Bronchial epithelial cell (primary cell): ENCODE data around the gene LTBP1. TPM values are rescaled to one million over a fixed set of nuclear protein-coding genes. Genes with fewer than 3 reads are reported as not detected.
"Not testable (repeated sequence)": the region's sequence is repeated elsewhere in the genome, so short reads cannot be mapped to it uniquely, and the experiment has no call there.

Experiments
- DNase-seq: peaks from one replicate; pipeline ENCODE4 v3.0.0-alpha.2; 2010; ENCODE audit warnings: low read depth
- FAIRE-seq: peaks from 2 replicates; lab custom pipeline; 2011; peaks lifted over from hg19 to GRCh38; lab: Jason Lieb, UNC
- H3K27me3 ChIP-seq: 2 replicates; pipeline ENCODE4 v1.5.1; 2011; ENCODE audit warnings: low read length; ENCODE audit not compliant: control insufficient read depth, insufficient read depth
- H3K36me3 ChIP-seq: 2 replicates; pipeline ENCODE4 v1.5.1; 2011; ENCODE audit warnings: low read length; ENCODE audit not compliant: control insufficient read depth, insufficient read depth
- H3K4me3 ChIP-seq: 2 replicates; pipeline ENCODE4 v1.5.1; 2011; ENCODE audit warnings: mild to moderate bottlenecking, low read depth, low read length, control low read depth
- total RNA-seq: library from RNA; depleted of rRNA; stranded (reverse); fragments of >200 nt; gene quantifications from 2 replicates; pipeline ENCODE4 v1.2.1, GENCODE V29; 2014
- TF ChIP-seq, protein P1 (sequence below): IDR thresholded peaks from 2 replicates; pipeline ENCODE4 v1.5.1; 2011; ENCODE audit warnings: mild to moderate bottlenecking, moderate library complexity, low read length, control low read depth, inconsistent platforms; ENCODE audit not compliant: insufficient read depth, severe bottlenecking

The LTBP1 gene
- total RNA-seq, 1 donor from 2014 or later: 6.6 TPM

DNA sequence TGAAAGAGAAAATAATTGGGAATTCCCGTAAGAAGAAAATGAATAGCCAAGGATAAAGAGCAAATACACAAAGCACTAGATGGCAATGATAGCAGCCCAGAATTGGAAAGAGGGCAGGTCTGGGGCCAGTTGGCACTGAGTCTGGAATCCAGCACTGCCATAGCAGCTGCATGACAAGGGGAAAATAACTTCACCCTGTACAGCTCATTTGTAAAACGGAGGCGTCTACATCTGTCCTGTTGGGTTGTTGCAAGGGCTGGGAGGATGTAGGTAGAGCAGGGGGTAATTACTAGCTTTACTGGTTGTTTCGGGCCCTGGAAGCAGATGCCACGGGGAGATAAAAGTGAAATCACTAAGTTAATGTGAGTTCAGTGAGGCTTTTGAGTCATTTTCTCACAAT, 419.7 kb downstream of the LTBP1 start:
- H3K27me3 ChIP-seq: no peaks in the 10 kb centered on the region
- TF ChIP-seq, protein P1, sequence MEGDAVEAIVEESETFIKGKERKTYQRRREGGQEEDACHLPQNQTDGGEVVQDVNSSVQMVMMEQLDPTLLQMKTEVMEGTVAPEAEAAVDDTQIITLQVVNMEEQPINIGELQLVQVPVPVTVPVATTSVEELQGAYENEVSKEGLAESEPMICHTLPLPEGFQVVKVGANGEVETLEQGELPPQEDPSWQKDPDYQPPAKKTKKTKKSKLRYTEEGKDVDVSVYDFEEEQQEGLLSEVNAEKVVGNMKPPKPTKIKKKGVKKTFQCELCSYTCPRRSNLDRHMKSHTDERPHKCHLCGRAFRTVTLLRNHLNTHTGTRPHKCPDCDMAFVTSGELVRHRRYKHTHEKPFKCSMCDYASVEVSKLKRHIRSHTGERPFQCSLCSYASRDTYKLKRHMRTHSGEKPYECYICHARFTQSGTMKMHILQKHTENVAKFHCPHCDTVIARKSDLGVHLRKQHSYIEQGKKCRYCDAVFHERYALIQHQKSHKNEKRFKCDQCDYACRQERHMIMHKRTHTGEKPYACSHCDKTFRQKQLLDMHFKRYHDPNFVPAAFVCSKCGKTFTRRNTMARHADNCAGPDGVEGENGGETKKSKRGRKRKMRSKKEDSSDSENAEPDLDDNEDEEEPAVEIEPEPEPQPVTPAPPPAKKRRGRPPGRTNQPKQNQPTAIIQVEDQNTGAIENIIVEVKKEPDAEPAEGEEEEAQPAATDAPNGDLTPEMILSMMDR: no peak
- DNase-seq: no peak
- H3K36me3 ChIP-seq: peaks cover 4% of the 10 kb centered on the region
- FAIRE-seq: no peak
- no peak overlapping the region for H3K4me3 ChIP-seq

DNA sequence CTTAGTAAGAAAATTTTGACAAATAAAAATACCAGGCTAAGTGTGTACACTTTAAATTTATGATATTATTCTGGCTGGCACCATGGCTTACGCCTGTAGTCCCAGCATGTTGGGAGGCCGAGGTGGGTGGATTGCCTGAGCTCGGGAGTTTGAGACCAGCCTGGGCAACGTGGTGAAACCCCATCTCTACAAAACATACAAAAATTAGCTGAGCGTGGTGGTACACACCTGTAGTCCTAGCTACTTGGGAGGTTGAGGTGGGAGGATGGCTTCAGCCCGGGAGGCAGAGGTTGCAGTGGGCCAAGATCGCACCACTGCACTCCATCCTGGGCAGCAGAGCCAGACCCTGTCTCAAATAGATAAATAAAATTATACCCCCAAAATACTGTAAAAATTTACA, 421.8 kb downstream of the LTBP1 start:
- H3K4me3 ChIP-seq, H3K27me3 ChIP-seq, FAIRE-seq, H3K36me3 ChIP-seq, DNase-seq: not testable (repeated sequence)

DNA sequence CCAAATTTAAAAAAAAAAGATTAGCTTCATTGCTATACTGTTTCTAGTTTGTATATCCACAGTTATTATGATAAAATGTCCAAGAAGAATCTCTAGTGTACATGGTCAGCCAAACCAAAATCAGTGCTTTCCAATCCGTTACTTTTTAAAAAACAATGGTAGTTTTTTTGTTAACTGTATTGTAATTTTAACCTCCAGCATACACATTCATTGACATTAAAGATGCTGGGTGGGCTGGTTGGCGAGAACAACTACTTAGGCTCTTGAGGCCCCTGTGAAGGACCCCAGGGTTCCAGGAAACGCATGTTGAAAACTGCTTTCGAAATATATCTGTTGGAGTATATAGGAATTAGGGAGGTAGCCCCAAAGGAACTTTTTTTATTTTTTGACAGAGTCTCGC, 422.4 kb downstream of the LTBP1 start:
- Histone ChIP-seq H3K36me3 (peaks cover 4% of the 10 kb centered on the region), H3K4me3 (no peak overlapping the region), H3K27me3 (no peaks in the 10 kb centered on the region)
- TF ChIP-seq, protein P1: no peak
- DNase-seq (no peak), FAIRE-seq (no peak)

DNA sequence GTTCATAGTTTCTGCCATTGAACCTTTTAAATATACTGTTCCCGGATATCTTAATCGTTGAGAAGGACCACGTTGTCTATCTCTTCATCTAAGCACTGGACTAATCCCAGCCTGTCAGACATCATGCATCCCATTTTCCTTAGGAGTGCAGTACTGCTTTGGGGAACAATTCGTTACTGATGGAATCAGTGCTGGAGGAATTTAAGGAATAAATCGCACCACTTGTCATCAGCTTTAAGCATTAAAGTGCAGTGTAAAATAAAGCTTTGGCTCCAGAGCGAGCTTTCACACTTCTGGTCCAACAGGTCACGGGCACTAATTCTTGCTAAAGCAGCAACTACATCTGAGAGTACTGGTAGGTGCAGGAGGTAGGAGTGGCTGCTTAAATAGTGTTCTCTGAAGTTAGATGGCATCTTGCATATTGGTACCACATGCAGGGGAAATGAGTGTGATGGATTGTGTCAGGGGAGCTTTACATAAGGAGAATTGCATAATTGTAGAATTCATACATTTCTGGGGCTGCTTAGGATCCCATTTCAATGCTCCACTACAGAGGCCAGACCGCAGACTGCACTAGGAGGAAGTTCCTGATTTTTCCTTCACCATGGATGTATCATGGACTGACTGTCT, 424.0 kb downstream of the LTBP1 start:
- Histone ChIP-seq H3K27me3 (no peaks in the 10 kb centered on the region), H3K36me3 (peaks cover 2% of the 10 kb centered on the region), H3K4me3 (no peak overlapping the region)
- FAIRE-seq: no peak
- TF ChIP-seq, protein P1: no peak
- no peak for DNase-seq

DNA sequence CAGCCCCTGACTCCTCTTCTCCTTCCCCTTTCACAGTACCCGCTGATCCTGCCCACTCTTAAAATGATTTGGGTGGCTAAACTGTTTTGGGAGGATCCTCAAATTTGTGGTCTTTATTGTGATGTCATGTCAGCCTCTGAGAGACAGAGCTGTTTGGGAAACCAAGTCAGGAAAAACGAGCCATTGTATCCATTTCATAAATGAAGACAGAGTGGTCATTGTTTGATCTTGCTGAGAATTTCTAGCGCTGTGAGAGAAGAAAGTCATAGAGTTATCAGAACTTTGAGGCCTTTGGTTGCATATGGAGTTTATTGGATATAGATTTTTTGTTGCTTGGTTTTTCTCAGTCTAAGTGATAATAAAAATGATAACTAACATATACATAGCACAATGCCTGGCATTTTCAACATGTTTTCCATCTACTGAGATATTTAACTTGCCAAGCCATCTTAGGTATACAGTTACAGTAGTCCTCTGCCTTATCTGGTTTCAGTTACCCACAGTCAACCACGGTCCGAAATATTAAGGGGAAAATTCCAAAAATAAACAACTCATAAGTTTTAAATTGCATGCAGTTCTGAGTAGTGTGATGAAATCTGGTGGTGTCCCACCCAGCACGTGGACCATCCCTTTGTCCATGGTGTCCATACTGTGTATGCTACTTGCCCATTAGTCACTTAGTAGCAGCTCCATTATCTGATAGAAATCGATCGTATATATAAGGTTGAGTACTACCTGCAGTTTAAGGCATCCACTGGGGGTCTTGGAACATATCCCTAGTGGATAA, 424.7 kb downstream of the LTBP1 start:
- TF ChIP-seq, protein P1: no peak
- peaks cover under 1% of the 10 kb centered on the region for H3K36me3 ChIP-seq
- DNase-seq: no peak
- no peaks in the 10 kb centered on the region for H3K27me3 ChIP-seq
- FAIRE-seq: no peak
- no peak overlapping the region for H3K4me3 ChIP-seq

DNA sequence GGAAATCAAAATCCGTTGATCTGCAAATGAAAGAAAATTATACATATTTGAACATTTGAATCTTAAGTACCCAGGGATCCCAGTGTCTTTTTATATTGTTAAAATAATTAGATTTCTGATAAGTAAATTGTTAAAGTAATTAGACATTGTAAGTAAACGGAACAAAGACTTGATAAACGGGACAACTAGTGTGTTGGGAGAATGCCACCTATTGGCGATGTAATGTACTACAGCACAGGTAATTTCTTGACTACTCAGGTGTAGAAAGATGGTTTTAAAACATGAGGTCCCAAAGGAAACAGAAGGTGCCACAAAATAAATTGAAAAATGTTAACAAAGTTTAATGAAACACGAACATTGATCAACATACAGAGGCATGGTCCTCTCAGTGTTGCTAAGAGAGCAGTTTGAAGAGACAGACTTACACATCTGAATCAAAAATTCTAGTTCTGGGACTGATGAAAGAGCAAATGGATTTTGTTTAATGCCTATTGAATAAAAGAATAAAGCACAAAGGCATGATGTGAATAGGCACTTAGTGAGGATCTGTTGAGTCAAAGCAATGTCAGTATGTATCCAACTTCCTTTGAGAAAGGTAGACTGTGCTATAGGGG, 426.3 kb downstream of the LTBP1 start:
- TF ChIP-seq, protein P1: peak; percentile 59
- Histone ChIP-seq H3K4me3 (no peak overlapping the region), H3K36me3 (no peaks in the 10 kb centered on the region), H3K27me3 (no peaks in the 10 kb centered on the region)
- DNase-seq (peak; percentile 70), FAIRE-seq (no peak)
